DOHH2 (cell line): Measurements from ENCODE around the gene SLC25A30.

ENCODE experiments used
- CTCF ChIP-seq: fragments of 200-600 bp; sonication (generic); IDR thresholded peaks from one replicate; pipeline ENCODE4 v1.5.1; 2014; ENCODE audit warnings: antibody characterized with exemption, mild to moderate bottlenecking, low read depth, low read length; ENCODE audit not compliant: poor library complexity, severe bottlenecking
- EZH2phosphoT487 ChIP-seq: fragments of 200-600 bp; sonication (generic); IDR thresholded peaks from 2 replicates; pipeline ENCODE4 v1.6.1; 2017; ENCODE audit warnings: borderline replicate concordance, mild to moderate bottlenecking, antibody characterized with exemption, low read length, moderate library complexity, mixed read lengths

GRCh38 chr13:45417790-45418534 lies at the start of gene SLC25A30:
- no peak for TF ChIP-seq CTCF
- TF ChIP-seq EZH2phosphoT487, result no peak
